K562 (cell line): ENCODE data around the gene LRIF1.

Source experiments
- HNRNPLL ChIP-seq: fragments of 200-400 bp; formaldehyde crosslinking; IDR thresholded peaks from 2 replicates; pipeline ENCODE4 v1.6.1; 2017; ENCODE audit warnings: low read length, low read depth, mild to moderate bottlenecking; ENCODE audit not compliant: poor library complexity, severe bottlenecking
- SETDB1 ChIP-seq: IDR thresholded peaks from one replicate; pipeline ENCODE4 v1.6.1; 2012; ENCODE audit warnings: low read length, control low read depth, inconsistent platforms
- SPI1 ChIP-seq: IDR thresholded peaks from 2 replicates; pipeline ENCODE4 v1.6.1; 2011; ENCODE audit warnings: low read depth, low read length, control low read depth, borderline replicate concordance
- TAF1 ChIP-seq: IDR thresholded peaks from 2 replicates; pipeline ENCODE4 v1.6.1; 2011; ENCODE audit warnings: mild to moderate bottlenecking, low read length, moderate library complexity; ENCODE audit not compliant: insufficient read depth, control insufficient read depth, severe bottlenecking; ENCODE audit errors: extremely low read depth
- ZNF766 ChIP-seq: fragments of 200-800 bp; sonication (Bioruptor generic); conservative IDR thresholded peaks from 2 replicates; pipeline ENCODE4 v1.6.1; 2016; ENCODE audit warnings: missing genetic modification characterization, missing compliant biosample characterization

DNA sequence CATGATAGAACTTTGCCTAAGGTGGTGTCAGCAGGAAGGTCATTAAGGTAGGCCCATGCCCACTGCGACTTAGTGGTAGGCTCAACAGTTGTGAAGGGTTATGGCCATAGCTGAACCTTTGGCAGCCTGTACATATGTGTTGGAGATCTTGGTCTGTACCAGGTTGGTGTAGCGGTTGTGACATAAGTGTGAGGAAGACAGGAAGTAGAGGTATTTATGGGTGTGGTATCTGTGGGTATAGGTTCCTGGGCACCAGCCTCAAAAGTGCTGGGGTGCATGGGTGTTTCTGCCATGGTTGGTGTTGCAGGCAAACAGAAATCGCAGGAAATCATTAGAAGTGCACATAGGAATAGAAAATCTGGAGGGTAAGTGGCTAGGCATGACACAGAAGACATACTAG lies 18.6 kb upstream of the LRIF1 start:
- no peak for TF ChIP-seq SETDB1
- TF ChIP-seq HNRNPLL = no peak
- no peak for TF ChIP-seq ZNF766 (CRISPR knock-in tag)
- no peak for TF ChIP-seq SPI1
- no peak for TF ChIP-seq TAF1
